Measurements from ENCODE around the gene ZFP92.

- TF ChIP-seq CTCF (IDR thresholded peaks at IDR 0.05): no peak
- no peak for TF ChIP-seq POLR2A (IDR thresholded peaks at IDR 0.05)
Measured at GRCh38 chrX:153439977-153440376, 28.7 kb downstream of the ZFP92 start.

Data from lower leg skin (tissue), 3 donors.